ENCODE measurements around the gene CLPX.

DNA sequence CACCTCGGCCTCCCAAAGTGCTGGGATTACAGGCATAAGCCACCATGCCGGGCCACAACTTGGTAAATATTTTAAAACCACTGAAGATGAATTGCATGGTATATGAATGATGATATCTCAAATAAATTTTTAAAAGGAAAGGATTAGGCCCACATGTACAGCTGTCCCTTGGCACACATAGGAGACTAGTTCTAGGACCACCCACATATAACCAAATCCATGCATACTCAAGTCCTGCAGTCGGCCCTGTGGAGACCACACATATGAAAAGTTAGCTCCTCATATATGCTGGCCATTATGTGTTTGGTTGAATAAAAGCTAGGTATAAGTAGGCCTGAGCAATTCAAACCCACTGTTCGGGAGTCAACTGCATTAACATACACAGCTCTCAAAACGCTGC lies 10.6 kb downstream of the CLPX start:
- TF ChIP-seq EZH2 (IDR thresholded peaks at IDR 0.05; ENCODE audit: borderline replicate concordance, low read depth, low read length, severe bottlenecking), result no peak
- TF ChIP-seq, protein P1, sequence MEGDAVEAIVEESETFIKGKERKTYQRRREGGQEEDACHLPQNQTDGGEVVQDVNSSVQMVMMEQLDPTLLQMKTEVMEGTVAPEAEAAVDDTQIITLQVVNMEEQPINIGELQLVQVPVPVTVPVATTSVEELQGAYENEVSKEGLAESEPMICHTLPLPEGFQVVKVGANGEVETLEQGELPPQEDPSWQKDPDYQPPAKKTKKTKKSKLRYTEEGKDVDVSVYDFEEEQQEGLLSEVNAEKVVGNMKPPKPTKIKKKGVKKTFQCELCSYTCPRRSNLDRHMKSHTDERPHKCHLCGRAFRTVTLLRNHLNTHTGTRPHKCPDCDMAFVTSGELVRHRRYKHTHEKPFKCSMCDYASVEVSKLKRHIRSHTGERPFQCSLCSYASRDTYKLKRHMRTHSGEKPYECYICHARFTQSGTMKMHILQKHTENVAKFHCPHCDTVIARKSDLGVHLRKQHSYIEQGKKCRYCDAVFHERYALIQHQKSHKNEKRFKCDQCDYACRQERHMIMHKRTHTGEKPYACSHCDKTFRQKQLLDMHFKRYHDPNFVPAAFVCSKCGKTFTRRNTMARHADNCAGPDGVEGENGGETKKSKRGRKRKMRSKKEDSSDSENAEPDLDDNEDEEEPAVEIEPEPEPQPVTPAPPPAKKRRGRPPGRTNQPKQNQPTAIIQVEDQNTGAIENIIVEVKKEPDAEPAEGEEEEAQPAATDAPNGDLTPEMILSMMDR (IDR thresholded peaks at IDR 0.05; ENCODE audit: borderline replicate concordance, extremely low read depth, low read length, poor library complexity, severe bottlenecking), result no peak

Data from DND-41 (cell line).